H4 (cell line): ENCODE data around the gene MAPK8IP2. TPM values are rescaled to one million over a fixed set of nuclear protein-coding genes. Genes with fewer than 3 reads are reported as not detected.
A peak's percentile ranks its signal among the peaks of the same experiment; 100 is the strongest.

Source experiments
- DNase-seq: peaks from one replicate; pipeline ENCODE4 v3.0.0-alpha.2; 2015; ENCODE audit warnings: low spot score
- total RNA-seq: library from RNA; depleted of rRNA; stranded (reverse); fragments of >200 nt; shearing (Covaris generic); gene quantifications from 2 replicates; pipeline ENCODE4 v1.2.3, GENCODE V29; 2014; rRNA removed

The MAPK8IP2 gene
- total RNA-seq = 0.29 and 0.41 TPM in 2 replicates

DNA sequence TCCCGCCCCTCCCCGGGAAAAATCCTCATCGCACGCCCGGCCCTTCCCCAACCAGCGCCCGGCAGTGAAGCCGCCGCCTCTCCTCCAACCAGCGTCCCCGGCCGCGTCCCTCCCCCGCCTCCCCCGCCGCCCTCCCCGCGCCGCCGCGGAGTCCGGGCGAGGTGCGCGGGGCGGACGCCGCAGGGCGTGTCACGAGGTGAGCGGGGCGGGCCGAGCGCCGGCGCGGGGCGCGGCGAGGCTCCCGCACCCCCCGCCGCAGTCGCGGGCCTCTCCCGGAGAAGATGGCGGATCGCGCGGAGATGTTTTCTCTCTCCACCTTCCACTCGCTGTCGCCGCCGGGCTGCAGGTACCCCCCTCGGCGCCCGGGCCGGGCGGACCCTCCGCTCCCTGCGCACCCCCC is at the start of gene MAPK8IP2:
MAPK8IP2 (plus strand) TSS at position 256 of the 400 bp plus-strand sequence; CDS start at position 282, 26 bp downstream.
- no peak for DNase-seq

DNA sequence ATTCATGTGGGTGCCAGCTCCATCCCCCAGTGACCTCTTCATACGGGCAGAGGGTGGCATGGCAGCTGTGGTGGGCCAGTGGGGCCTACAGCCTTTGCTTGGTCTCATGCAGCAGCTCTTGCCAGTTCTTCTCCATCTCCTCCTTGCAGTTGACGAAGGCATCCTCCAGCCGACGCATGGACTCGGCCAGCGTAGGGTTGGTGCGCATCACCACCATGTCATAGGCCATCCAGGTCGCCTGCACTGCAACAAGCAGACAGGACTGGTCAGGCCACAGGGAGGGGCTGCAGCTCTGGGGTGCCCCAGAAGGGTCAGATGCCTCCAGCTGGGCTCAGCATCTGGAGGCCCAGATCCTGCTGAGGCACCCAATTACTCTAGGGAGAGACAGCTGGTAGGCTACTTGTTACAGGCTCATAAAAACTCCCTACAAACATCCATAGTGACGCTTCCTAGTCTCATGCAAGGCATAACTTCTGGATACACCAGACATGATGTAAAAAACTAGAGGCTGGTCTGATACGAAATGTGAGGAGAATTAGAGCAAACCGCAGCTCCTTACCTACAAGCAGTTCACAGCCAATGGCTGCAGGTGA is 49.3 kb upstream of the MAPK8IP2 start:
- no peak for DNase-seq

- no peak for DNase-seq
Observed at GRCh38 chr22:50553310-50553709, 47.3 kb upstream of the MAPK8IP2 start.

GRCh38 chr22:50556703-50557102 is 43.9 kb upstream of the MAPK8IP2 start:
- DNase-seq = no peak

GRCh38 chr22:50560034-50560433 is 40.6 kb upstream of the MAPK8IP2 start:
- no peak for DNase-seq

GRCh38 chr22:50561401-50562358 is 38.9 kb upstream of the MAPK8IP2 start:
- no peak for DNase-seq

DNA sequence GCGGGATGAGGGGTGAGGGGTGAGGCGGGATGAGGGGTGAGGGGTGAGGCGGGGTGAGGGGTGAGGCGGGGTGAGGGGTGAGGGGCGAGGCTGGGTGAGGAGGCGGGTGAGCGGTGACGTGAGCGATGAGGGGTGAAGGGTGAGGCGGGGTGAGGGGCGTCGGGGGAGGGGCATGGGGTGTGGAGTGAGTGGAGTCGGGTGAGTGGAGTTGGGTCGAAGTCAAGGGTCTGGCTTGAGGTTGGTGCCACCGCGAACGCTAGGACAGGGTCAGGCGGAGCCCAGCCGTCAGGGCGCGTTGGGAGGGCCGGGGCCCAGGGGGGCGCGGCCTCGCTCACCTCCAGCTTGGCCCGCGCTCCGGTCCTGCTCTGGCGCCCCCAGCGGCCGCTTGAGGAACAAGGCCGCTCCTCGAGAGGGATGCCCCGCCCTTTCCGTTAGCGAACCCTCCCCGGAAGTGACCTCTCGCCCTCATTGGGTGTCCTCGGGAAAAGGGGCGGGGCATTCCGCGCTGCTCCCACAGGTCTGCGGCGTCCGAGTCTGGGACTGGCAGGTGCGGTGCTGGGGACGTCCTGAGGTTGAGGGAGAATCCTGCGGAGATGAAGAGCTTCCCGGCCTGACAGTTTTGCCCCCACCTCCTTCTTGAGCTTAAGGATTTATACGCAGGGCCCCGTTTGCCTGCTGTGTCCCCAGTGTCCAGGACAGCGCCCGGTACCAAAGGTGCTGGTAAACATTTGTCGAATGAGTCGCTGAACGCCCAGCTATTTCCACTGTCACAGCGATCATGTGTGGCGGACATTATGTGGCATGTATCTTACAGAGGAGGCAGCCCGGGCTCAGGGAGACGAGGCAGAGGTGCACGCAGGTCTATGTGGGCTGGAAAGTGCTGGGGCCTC is 37.8 kb upstream of the MAPK8IP2 start, which contains the start of gene SYCE3:
SYCE3 (minus strand) TSS at position 397 of the 890 bp plus-strand sequence. CDS start 6,514 bp downstream, outside the sequence.
- peak; percentile 88 for DNase-seq

GRCh38 chr22:50563413-50564160 is 37.0 kb upstream of the MAPK8IP2 start:
- DNase-seq = no peak

GRCh38 chr22:50564289-50564688 is 36.3 kb upstream of the MAPK8IP2 start:
- DNase-seq = no peak

- DNase-seq = no peak
Observed at GRCh38 chr22:50567721-50568252, 32.8 kb upstream of the MAPK8IP2 start.

DNA sequence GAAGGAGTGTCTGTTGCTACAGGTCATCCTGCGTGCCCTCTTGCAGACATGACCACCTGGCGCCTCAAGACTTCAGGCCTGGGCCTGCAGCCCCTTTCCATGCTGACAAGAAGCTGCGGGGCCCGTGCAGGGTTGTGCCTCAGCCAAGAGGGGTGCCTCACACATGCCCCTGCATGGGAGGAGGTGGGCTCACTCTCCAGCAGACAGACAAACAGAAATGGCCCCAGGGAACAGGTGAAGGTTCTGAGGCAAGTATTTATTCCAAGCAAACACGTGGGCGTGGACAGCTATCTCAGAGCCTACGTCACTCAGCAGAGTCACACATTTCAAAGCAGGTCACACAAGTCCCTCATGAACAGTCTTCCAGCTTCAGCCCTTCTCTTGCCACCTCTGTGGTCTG is 32.0 kb upstream of the MAPK8IP2 start:
- no peak for DNase-seq

- DNase-seq = no peak
Observed at GRCh38 chr22:50569041-50569459, 31.5 kb upstream of the MAPK8IP2 start.

- DNase-seq = no peak
Observed at GRCh38 chr22:50569896-50570535, 30.6 kb upstream of the MAPK8IP2 start.

GRCh38 chr22:50570861-50571260 is 29.7 kb upstream of the MAPK8IP2 start:
- DNase-seq = no peak

DNA sequence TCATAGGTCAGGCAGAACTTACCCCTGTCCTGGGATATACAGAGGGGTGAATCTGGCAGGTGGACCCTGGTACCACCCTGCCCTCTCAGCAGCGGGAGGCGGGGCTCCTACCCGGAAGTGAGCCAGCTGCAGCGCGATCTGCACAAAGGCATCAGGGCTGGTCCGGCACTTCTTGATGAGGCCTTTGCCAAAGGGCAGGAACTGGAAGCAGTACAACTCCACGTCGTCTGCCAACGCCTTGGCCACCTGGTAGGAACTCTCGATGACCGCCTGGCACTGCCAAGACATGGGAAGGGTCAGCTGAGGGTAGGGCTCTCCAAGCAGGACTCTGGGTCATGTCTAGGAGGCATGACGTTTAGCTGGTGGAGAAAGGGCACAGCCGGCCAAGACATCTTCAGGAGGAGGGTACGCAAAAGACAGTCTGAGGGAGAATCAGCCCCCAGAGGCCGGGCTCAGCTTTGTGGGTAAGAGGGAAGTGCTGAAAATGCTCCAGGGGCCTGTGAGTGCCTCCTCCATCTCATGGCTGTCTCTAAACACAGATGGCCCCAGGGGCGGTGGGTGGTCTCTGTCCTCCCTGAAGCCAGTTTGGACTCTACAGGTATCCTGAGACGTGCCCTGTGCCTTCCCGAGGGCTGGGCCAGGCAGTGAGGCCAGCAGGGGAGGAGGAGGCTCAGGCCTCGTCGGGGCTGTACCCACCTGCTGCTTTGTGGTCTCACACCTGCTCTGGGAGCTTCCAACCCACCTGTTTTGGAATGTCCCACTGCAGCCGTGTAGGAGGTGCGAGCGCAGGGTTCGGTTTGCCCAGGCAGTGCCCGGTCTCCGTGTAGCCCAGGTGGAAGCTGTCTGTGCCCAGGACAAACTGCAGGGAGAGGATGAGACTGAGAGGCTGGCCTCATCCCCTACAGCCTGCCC is 29.1 kb upstream of the MAPK8IP2 start:
- no peak for DNase-seq

- DNase-seq = no peak
Observed at GRCh38 chr22:50572965-50573364, 27.6 kb upstream of the MAPK8IP2 start.

GRCh38 chr22:50573491-50574382 is 26.9 kb upstream of the MAPK8IP2 start:
- DNase-seq = no peak

DNA sequence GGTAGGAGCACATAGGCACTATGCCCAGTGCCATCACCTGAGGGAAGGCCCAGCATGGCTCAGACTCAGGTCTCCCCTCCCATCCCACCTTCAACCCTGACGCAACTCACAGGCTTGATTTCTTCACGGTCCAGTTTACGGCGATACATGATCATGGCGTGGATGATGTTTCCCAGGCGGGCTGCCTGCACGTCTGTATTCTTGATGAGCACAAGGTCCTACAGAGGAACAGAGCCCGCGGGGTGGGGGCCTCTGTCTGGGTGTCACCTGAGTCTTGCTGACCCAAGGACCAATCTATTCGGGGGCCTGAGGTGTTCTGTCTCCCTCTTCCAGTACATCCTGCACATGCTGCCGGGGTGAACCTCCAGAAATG is 26.2 kb upstream of the MAPK8IP2 start:
- DNase-seq = no peak
